Posterior cingulate gyrus (tissue), 11 donors: ENCODE results near the gene FHIT.

ENCODE experiments used
- DNase-seq, 10 donors: peaks; one replicate each; pipeline versions ENCODE4 v3.0.0 to v3.0.0-alpha.2; 2020 to 2021; ENCODE audit warnings: mixed read lengths in 3 of 10
- intact Hi-C: fragments of 100-400 bp; cut with DNase I; formaldehyde crosslinking; loops from one replicate; pipeline ENCODE4 v1.15.1; 2023

The FHIT gene

GRCh38 chr3:60877188-60877587 is 374.1 kb downstream of the FHIT start:
- intact Hi-C loops = no loop called here
- DNase-seq = no peak

GRCh38 chr3:60870396-60870795 is 380.9 kb downstream of the FHIT start:
- intact Hi-C loops = no loop called here
- no peak for DNase-seq

GRCh38 chr3:60867200-60867599 is 384.1 kb downstream of the FHIT start:
- no peak for DNase-seq
- intact Hi-C loops = no loop called here

GRCh38 chr3:60856257-60857046 is 394.8 kb downstream of the FHIT start:
- intact Hi-C loops = no loop called here
- DNase-seq = no peak

GRCh38 chr3:60855250-60855649 is 396.0 kb downstream of the FHIT start:
- intact Hi-C loops = no loop called here

GRCh38 chr3:60854791-60855190 is 396.5 kb downstream of the FHIT start:
- intact Hi-C loops = no loop called here
- no peak for DNase-seq

More at GRCh38 chr3:60855250-60855649, 396.0 kb downstream of the FHIT start:
- DNase-seq = no peak

- no peak for DNase-seq
- intact Hi-C loops = no loop called here
These were observed 403.5 kb downstream of the FHIT start for GRCh38 chr3:60847791-60848190.

- intact Hi-C loops = no loop called here
- no peak for DNase-seq
These were observed 407.0 kb downstream of the FHIT start for GRCh38 chr3:60844256-60844655.

- no peak for DNase-seq
These were observed 409.9 kb downstream of the FHIT start for GRCh38 chr3:60841355-60841754.

GRCh38 chr3:60839246-60839645 is 412.0 kb downstream of the FHIT start:
- peak in 6 of 10 donors; percentile 7 to 79 (median 22) for DNase-seq
- intact Hi-C loops = loop anchor here (10.0 kb wide), 1 partner anchor 546 kb away; no protein-coding TSS in a partner anchor

More at GRCh38 chr3:60841355-60841754, 409.9 kb downstream of the FHIT start:
- intact Hi-C loops = no loop called here

GRCh38 chr3:60835796-60836195 is 415.5 kb downstream of the FHIT start:
- DNase-seq = no peak
- intact Hi-C loops = loop anchor here (10.0 kb wide), 1 partner anchor 549 kb away; no protein-coding TSS in a partner anchor

GRCh38 chr3:60829058-60829457 is 422.2 kb downstream of the FHIT start:
- DNase-seq = no peak

GRCh38 chr3:60827666-60828065 is 423.6 kb downstream of the FHIT start:
- DNase-seq = no peak

More at GRCh38 chr3:60829058-60829457, 422.2 kb downstream of the FHIT start:
- intact Hi-C loops = no loop called here

GRCh38 chr3:60826511-60826910 is 424.7 kb downstream of the FHIT start:
- intact Hi-C loops = no loop called here
- no peak for DNase-seq

More at GRCh38 chr3:60827666-60828065, 423.6 kb downstream of the FHIT start:
- intact Hi-C loops = no loop called here

- no peak for DNase-seq
- intact Hi-C loops = no loop called here
These were observed 438.8 kb downstream of the FHIT start for GRCh38 chr3:60812502-60812901.

- intact Hi-C loops = loop anchor here (1.0 kb wide), 1 partner anchor 14 kb away; no protein-coding TSS in a partner anchor
These were observed 440.4 kb downstream of the FHIT start for GRCh38 chr3:60810881-60811280.

GRCh38 chr3:60809857-60810610 is 441.2 kb downstream of the FHIT start:
- no peak for DNase-seq
- intact Hi-C loops = loop anchor here (1.0 kb wide), 1 partner anchor 13 kb away; no protein-coding TSS in a partner anchor

More at GRCh38 chr3:60810881-60811280, 440.4 kb downstream of the FHIT start:
- DNase-seq = no peak

GRCh38 chr3:60803216-60804173 is 447.8 kb downstream of the FHIT start:
- peak in 9 of 10 donors; percentile 12 to 81 (median 30) for DNase-seq
- intact Hi-C loops = no loop called here

GRCh38 chr3:60801307-60801706 is 449.9 kb downstream of the FHIT start:
- intact Hi-C loops = no loop called here
- no peak for DNase-seq

GRCh38 chr3:60798456-60798855 is 452.8 kb downstream of the FHIT start:
- intact Hi-C loops = no loop called here
- DNase-seq = no peak
